Spleen (tissue), 7 donors: ENCODE data around the gene EIF4B.

Experiments used
- POLR2A ChIP-seq, 3 donors: fragments of 450-650 bp; IDR thresholded peaks; one replicate each; pipeline ENCODE4 v1.5.1; 2017; ENCODE audit warnings: antibody characterized with exemption in 3 of 3, mild to moderate bottlenecking in 1 of 3
- TF ChIP-seq, protein P1 (sequence below), 11 experiments: fragments of 200-600 bp in 7 of 11; fragments of 450-650 bp in 4 of 11; sonication (generic) in 4 of 11; IDR thresholded peaks in 8 of 11; conservative IDR thresholded peaks in 3 of 11; 1 replicate in 7 of 11; 2 replicates in 4 of 11; pipeline versions ENCODE4 v1.4.0 to v1.8.0; 2016 to 2021; ENCODE audit warnings: antibody characterized with exemption in 11 of 11, inconsistent platforms in 4 of 11, mild to moderate bottlenecking in 1 of 11
- donor health status: DM: no; HTN: no; CAD: no; lungs with moderate emphysema.
- donor health status: DM: no; HTN: no; CAD: no.
- donor health status: DM: no; HTN: no; CAD: no.

DNA sequence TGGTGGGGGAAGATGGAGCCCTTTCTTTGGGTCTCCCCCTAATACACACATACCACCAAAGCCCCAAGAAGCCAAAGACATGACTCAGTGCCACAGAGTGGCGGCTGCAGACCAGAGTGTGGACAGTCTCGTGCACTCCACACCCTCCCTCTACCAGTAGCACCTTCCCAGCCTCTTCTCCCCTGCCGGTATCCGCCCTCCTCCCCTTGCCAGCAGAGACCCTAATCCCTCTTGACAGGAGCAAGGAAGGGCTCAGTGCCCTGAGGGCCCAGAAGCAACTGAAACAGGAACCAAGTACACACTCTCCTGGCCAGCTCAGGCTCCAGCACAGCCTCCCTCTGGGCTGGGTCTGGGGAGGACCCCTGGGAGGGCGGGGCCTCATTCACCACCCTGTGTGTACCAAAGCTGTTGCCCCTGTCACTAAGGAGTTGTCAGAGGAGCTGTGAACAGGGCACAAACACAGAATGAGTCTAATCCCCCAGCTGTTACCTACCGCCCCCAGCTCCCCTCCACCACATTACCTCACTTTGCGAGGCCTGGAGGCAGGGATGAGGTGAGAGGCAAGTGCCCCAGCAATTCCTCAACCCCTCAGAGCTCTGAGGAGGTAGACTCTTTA, 64.7 kb downstream of the EIF4B start:
- TF ChIP-seq, protein P1, sequence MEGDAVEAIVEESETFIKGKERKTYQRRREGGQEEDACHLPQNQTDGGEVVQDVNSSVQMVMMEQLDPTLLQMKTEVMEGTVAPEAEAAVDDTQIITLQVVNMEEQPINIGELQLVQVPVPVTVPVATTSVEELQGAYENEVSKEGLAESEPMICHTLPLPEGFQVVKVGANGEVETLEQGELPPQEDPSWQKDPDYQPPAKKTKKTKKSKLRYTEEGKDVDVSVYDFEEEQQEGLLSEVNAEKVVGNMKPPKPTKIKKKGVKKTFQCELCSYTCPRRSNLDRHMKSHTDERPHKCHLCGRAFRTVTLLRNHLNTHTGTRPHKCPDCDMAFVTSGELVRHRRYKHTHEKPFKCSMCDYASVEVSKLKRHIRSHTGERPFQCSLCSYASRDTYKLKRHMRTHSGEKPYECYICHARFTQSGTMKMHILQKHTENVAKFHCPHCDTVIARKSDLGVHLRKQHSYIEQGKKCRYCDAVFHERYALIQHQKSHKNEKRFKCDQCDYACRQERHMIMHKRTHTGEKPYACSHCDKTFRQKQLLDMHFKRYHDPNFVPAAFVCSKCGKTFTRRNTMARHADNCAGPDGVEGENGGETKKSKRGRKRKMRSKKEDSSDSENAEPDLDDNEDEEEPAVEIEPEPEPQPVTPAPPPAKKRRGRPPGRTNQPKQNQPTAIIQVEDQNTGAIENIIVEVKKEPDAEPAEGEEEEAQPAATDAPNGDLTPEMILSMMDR (IDR thresholded peaks at IDR 0.05 in 8 of 11, conservative IDR thresholded peaks at IDR 0.05 in 3 of 11), result no peak
- TF ChIP-seq POLR2A (IDR thresholded peaks at IDR 0.05), result no peak
